ENCODE measurements around the gene TMEM255B. TPM values are rescaled to one million over a fixed set of nuclear protein-coding genes. Genes with fewer than 3 reads are reported as not detected.
A peak's percentile ranks its signal among the peaks of the same experiment; 100 is the strongest.

Gene TMEM255B
- total RNA-seq, 1 experiment from 2014 or later = 4.7 TPM

DNA sequence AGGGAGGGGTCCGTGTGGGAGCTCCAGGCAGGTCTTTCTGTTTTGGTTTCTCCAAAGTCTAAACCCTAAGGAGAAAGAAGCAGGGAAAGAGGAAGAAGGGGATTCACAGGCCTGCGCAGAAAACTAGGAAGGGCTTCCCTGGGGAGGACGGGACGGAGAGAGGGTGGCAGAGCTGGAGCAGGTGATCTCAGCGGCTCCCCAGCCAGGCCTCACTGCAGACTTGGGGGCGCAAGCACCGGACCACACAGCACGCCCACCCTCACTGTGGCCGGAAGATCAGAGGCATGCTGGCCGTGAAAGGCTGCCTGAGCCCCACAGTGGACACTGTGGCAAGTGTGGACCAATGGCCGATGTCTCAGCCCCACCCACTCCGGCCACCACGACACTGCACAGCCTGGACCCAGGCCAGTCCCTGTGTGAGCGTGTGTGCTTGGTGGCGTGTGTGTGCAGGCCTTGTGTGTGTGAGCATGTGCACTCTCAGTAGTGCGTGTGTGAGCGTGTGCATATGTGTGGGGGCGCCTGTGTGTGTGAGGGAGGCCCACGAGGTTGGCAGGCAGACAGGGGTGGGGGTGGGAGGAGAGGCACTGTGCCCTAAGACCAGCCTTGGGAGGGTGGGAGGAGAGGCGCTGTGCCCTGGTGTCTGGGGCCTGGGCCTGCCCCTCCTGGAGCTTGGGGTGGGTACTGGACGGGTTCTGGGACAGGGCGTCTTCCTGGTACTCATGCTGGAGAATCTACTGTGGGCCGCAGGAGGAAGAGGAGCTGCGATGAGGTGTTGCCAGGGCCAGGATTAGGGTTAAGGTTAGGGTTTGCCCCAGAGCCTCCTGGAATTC lies 15.4 kb upstream of the TMEM255B start:
- peaks cover 8% of the 10 kb centered on the region; the same call in 1 of the 2 replicates for H3K4me1 Mint-ChIP-seq
- DNase-seq (ENCODE audit: low spot score) = no peak
- ATAC-seq = no peak
- H3K4me3 Mint-ChIP-seq = no peak overlapping the region
- TF ChIP-seq ZNF396 (CRISPR knock-in tag; IDR thresholded peaks at IDR 0.05; ENCODE audit: borderline replicate concordance) (no peak), ZNF232 (CRISPR knock-in tag; IDR thresholded peaks at IDR 0.05) (no peak), NFATC4 (CRISPR knock-in tag; IDR thresholded peaks at IDR 0.05) (no peak), RORB (CRISPR knock-in tag; IDR thresholded peaks at IDR 0.05) (no peak), NR2C2 (CRISPR knock-in tag; IDR thresholded peaks at IDR 0.05) (no peak)
- TF ChIP-seq, protein P1, sequence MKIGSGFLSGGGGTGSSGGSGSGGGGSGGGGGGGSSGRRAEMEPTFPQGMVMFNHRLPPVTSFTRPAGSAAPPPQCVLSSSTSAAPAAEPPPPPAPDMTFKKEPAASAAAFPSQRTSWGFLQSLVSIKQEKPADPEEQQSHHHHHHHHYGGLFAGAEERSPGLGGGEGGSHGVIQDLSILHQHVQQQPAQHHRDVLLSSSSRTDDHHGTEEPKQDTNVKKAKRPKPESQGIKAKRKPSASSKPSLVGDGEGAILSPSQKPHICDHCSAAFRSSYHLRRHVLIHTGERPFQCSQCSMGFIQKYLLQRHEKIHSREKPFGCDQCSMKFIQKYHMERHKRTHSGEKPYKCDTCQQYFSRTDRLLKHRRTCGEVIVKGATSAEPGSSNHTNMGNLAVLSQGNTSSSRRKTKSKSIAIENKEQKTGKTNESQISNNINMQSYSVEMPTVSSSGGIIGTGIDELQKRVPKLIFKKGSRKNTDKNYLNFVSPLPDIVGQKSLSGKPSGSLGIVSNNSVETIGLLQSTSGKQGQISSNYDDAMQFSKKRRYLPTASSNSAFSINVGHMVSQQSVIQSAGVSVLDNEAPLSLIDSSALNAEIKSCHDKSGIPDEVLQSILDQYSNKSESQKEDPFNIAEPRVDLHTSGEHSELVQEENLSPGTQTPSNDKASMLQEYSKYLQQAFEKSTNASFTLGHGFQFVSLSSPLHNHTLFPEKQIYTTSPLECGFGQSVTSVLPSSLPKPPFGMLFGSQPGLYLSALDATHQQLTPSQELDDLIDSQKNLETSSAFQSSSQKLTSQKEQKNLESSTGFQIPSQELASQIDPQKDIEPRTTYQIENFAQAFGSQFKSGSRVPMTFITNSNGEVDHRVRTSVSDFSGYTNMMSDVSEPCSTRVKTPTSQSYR (CRISPR knock-in tag; IDR thresholded peaks at IDR 0.05) = no peak
- TF ChIP-seq, protein P2, sequence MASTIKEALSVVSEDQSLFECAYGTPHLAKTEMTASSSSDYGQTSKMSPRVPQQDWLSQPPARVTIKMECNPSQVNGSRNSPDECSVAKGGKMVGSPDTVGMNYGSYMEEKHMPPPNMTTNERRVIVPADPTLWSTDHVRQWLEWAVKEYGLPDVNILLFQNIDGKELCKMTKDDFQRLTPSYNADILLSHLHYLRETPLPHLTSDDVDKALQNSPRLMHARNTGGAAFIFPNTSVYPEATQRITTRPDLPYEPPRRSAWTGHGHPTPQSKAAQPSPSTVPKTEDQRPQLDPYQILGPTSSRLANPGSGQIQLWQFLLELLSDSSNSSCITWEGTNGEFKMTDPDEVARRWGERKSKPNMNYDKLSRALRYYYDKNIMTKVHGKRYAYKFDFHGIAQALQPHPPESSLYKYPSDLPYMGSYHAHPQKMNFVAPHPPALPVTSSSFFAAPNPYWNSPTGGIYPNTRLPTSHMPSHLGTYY (CRISPR knock-in tag; IDR thresholded peaks at IDR 0.05) = no peak
- H3K9me3 Mint-ChIP-seq = no peaks in the 10 kb centered on the region
- ChIA-PET CTCF (interaction anchor here (2.6 to 2.7 kb wide), 2 partner anchors 19 to 59 kb away, joined by 12 to 23 read pairs; no protein-coding TSS in a partner anchor), POLR2A (no interaction called here)
- no peaks in the 10 kb centered on the region for H3K36me3 Mint-ChIP-seq
- no peaks in the 10 kb centered on the region for H3K27me3 Mint-ChIP-seq (ENCODE audit: low read depth)
- no peak overlapping the region for H3K27ac Mint-ChIP-seq

DNA sequence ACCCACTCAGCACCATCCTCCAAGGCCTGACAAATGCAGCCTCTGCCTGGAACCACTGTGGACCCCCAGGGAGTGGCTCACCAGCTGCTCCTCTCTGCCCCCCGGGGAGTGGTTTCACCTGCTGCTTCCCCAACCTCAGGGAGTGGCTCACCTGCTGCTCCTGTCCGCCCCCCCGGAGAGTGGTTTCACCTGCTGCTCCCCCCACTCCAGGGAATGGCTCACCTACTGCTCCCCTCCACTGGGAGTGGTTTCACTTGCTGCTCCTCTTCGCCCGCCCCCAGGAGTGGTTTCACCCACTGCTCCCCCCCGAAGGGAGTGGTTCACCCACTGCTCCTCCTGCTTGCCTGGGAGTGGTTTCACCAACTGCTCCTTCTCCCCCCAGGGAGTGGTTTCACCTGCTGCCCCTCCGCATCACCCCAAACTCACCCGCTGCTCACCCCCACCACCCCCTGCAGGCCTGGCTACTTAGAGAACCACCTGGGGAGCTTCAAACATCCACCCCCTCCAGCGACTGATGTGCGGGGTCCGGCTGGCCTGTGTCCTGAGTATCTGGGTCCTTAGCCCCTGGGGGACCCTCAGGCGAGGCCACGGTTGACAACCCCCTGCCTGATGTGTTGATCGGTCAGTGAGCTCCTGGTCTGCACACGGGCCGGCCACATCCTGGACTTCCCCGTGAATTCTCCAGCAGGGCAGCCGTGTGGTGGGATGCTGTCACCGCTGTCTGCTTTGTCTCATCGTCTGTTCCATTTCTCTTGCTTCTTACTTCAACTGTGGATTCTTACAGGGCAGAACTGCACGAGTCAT lies 14.6 kb upstream of the TMEM255B start:
- no peak for DNase-seq (ENCODE audit: low spot score)
- H3K9me3 Mint-ChIP-seq = no peaks in the 10 kb centered on the region

DNA sequence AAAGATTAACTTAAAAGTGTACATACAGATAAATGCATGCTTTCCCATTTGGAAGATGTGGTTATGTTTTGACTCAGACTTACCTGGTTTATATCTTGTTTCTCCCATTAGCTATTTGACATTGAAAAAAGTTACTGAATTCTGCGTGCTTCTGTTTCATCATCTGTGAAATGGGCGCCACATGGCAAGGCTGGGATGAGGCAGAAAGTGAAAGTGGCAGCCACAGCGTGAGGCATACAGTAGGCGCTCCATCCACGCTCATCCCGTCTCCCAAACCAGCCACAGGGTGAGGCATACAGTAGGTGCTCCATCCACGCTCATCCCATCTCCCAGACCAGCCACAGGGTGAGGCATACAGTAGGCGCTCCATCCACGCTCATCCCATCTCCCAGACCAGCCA lies 14.0 kb upstream of the TMEM255B start:
- no peak overlapping the region for H3K27ac Mint-ChIP-seq
- H3K36me3 Mint-ChIP-seq = no peaks in the 10 kb centered on the region
- no peak for ATAC-seq
- no peak overlapping the region for H3K4me3 Mint-ChIP-seq
- POLR2A ChIA-PET = no interaction called here
- CTCF ChIA-PET = no interaction called here
- peaks cover 8% of the 10 kb centered on the region; the same call in 1 of the 2 replicates for H3K4me1 Mint-ChIP-seq
- H3K27me3 Mint-ChIP-seq (ENCODE audit: low read depth) = no peaks in the 10 kb centered on the region
- H3K9me3 Mint-ChIP-seq = no peaks in the 10 kb centered on the region
- DNase-seq (ENCODE audit: low spot score) = no peak
- TF ChIP-seq MYBL2 (CRISPR knock-in tag; IDR thresholded peaks at IDR 0.05) (no peak), NR3C1 (CRISPR knock-in tag; conservative IDR thresholded peaks at IDR 0.05; ENCODE audit: low read depth) (no peak), NFE2L1 (CRISPR knock-in tag; IDR thresholded peaks at IDR 0.05) (no peak), PRRX2 (CRISPR knock-in tag; IDR thresholded peaks at IDR 0.05) (no peak), RORB (CRISPR knock-in tag; IDR thresholded peaks at IDR 0.05) (no peak)
- TF ChIP-seq, protein P3, sequence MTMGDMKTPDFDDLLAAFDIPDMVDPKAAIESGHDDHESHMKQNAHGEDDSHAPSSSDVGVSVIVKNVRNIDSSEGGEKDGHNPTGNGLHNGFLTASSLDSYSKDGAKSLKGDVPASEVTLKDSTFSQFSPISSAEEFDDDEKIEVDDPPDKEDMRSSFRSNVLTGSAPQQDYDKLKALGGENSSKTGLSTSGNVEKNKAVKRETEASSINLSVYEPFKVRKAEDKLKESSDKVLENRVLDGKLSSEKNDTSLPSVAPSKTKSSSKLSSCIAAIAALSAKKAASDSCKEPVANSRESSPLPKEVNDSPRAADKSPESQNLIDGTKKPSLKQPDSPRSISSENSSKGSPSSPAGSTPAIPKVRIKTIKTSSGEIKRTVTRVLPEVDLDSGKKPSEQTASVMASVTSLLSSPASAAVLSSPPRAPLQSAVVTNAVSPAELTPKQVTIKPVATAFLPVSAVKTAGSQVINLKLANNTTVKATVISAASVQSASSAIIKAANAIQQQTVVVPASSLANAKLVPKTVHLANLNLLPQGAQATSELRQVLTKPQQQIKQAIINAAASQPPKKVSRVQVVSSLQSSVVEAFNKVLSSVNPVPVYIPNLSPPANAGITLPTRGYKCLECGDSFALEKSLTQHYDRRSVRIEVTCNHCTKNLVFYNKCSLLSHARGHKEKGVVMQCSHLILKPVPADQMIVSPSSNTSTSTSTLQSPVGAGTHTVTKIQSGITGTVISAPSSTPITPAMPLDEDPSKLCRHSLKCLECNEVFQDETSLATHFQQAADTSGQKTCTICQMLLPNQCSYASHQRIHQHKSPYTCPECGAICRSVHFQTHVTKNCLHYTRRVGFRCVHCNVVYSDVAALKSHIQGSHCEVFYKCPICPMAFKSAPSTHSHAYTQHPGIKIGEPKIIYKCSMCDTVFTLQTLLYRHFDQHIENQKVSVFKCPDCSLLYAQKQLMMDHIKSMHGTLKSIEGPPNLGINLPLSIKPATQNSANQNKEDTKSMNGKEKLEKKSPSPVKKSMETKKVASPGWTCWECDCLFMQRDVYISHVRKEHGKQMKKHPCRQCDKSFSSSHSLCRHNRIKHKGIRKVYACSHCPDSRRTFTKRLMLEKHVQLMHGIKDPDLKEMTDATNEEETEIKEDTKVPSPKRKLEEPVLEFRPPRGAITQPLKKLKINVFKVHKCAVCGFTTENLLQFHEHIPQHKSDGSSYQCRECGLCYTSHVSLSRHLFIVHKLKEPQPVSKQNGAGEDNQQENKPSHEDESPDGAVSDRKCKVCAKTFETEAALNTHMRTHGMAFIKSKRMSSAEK (CRISPR knock-in tag; IDR thresholded peaks at IDR 0.05; ENCODE audit: borderline replicate concordance) = no peak
- TF ChIP-seq, protein P4, sequence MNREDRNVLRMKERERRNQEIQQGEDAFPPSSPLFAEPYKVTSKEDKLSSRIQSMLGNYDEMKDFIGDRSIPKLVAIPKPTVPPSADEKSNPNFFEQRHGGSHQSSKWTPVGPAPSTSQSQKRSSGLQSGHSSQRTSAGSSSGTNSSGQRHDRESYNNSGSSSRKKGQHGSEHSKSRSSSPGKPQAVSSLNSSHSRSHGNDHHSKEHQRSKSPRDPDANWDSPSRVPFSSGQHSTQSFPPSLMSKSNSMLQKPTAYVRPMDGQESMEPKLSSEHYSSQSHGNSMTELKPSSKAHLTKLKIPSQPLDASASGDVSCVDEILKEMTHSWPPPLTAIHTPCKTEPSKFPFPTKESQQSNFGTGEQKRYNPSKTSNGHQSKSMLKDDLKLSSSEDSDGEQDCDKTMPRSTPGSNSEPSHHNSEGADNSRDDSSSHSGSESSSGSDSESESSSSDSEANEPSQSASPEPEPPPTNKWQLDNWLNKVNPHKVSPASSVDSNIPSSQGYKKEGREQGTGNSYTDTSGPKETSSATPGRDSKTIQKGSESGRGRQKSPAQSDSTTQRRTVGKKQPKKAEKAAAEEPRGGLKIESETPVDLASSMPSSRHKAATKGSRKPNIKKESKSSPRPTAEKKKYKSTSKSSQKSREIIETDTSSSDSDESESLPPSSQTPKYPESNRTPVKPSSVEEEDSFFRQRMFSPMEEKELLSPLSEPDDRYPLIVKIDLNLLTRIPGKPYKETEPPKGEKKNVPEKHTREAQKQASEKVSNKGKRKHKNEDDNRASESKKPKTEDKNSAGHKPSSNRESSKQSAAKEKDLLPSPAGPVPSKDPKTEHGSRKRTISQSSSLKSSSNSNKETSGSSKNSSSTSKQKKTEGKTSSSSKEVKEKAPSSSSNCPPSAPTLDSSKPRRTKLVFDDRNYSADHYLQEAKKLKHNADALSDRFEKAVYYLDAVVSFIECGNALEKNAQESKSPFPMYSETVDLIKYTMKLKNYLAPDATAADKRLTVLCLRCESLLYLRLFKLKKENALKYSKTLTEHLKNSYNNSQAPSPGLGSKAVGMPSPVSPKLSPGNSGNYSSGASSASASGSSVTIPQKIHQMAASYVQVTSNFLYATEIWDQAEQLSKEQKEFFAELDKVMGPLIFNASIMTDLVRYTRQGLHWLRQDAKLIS (CRISPR knock-in tag; IDR thresholded peaks at IDR 0.05; ENCODE audit: borderline replicate concordance) = no peak

More for the DNA sequence above, 14.6 kb upstream of the TMEM255B start:
- Mint-ChIP-seq H3K4me3 (no peak overlapping the region), H3K27ac (no peak overlapping the region), H3K27me3 (ENCODE audit: low read depth) (no peaks in the 10 kb centered on the region), H3K4me1 (peaks cover 8% of the 10 kb centered on the region; the same call in 1 of the 2 replicates), H3K36me3 (no peaks in the 10 kb centered on the region)
- CTCF ChIA-PET = no interaction called here
- POLR2A ChIA-PET = no interaction called here
- ATAC-seq = no peak
- TF ChIP-seq, protein P5, sequence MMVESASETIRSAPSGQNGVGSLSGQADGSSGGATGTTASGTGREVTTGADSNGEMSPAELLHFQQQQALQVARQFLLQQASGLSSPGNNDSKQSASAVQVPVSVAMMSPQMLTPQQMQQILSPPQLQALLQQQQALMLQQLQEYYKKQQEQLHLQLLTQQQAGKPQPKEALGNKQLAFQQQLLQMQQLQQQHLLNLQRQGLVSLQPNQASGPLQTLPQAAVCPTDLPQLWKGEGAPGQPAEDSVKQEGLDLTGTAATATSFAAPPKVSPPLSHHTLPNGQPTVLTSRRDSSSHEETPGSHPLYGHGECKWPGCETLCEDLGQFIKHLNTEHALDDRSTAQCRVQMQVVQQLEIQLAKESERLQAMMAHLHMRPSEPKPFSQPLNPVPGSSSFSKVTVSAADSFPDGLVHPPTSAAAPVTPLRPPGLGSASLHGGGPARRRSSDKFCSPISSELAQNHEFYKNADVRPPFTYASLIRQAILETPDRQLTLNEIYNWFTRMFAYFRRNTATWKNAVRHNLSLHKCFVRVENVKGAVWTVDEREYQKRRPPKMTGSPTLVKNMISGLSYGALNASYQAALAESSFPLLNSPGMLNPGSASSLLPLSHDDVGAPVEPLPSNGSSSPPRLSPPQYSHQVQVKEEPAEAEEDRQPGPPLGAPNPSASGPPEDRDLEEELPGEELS (CRISPR knock-in tag; IDR thresholded peaks at IDR 0.05) = no peak
- peak; percentile 73 for TF ChIP-seq ZNF423 (CRISPR knock-in tag; IDR thresholded peaks at IDR 0.05)
